Measurements from ENCODE around the gene LYPD1. TPM values are rescaled to one million over a fixed set of nuclear protein-coding genes. Genes with fewer than 3 reads are reported as not detected.

Gene LYPD1
- polyA plus RNA-seq, 1 experiment = 9.2 TPM

DNA sequence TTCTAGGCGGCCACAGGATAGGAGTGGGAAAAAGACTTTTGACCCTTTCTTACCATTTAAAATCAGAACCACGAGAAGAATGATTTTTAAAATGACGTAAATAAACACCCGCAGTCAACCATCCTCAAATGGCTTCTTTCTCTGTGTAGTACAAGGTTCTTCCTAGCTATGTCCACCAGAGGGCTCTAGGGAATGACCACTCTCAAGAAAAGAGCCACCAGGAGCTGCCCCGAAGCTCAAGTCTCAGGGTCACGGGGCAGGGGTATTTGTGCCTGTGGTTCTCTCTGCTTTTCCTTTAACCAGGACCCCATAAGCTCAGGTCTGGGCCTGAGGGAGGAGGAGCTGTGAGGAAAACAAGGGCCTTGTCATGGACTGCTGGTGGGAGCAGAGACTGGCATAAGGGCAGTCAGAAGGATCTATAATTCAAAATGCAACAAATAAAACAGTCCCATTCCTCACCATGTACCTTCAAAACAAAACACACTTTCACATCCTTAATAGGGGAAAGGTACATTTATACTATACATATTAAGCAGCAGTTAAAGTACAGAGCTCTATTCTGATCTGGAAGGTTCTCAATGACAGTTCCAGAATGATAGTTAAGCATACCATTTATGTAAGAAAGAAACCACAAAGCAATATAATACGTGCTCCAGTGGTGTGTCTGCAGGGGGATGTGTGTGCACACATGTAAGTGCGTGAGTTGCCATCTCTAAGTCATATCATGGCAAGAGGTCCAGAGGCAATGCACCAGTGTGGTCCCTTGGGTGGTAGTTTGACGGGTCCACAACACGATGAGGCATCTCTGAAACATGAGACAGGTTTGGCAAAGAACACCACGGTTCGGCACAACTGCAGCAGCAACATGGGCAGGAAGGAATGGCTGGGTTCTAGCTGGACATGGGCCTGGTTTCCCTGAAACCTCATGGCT is 18.6 kb downstream of the LYPD1 start:
- POLR2A ChIA-PET = no interaction called here
- Histone ChIP-seq H3K27me3 (ENCODE audit: control insufficient read depth, insufficient read depth, low read length) (no peaks in the 10 kb centered on the region), H3K36me3 (ENCODE audit: control insufficient read depth, insufficient read depth, low read length) (no peaks in the 10 kb centered on the region), H3K4me3 (ENCODE audit: low read depth, low read length) (no peak overlapping the region)
- DNase-seq (ENCODE audit: low read depth) = no peak
- CTCF ChIA-PET = interaction anchor here (0.7 to 2.3 kb wide), 12 partner anchors 8 to 1193 kb away, joined by 3 to 9 read pairs (median 4); no protein-coding TSS in a partner anchor
- TF ChIP-seq CTCF (IDR thresholded peaks at IDR 0.05; ENCODE audit: insufficient read depth, low read depth, low read length) = peak; percentile 67

GRCh38 chr2:132646540-132647108 is 23.4 kb downstream of the LYPD1 start:
- no peak for DNase-seq (ENCODE audit: low read depth)
- H3K4me3 ChIP-seq (ENCODE audit: low read depth, low read length) = no peak overlapping the region
- H3K27me3 ChIP-seq (ENCODE audit: control insufficient read depth, insufficient read depth, low read length) = no peaks in the 10 kb centered on the region; the same call in 1 of the 2 replicates
- no peaks in the 10 kb centered on the region for H3K36me3 ChIP-seq (ENCODE audit: control insufficient read depth, insufficient read depth, low read length)
- CTCF ChIA-PET = no interaction called here
- TF ChIP-seq CTCF (IDR thresholded peaks at IDR 0.05; ENCODE audit: insufficient read depth, low read depth, low read length) = no peak
- POLR2A ChIA-PET = no interaction called here

GRCh38 chr2:132645722-132646539 is 24.1 kb downstream of the LYPD1 start:
- TF ChIP-seq CTCF (IDR thresholded peaks at IDR 0.05; ENCODE audit: insufficient read depth, low read depth, low read length) = no peak
- DNase-seq (ENCODE audit: low read depth) = no peak
- no peak overlapping the region for H3K4me3 ChIP-seq (ENCODE audit: low read depth, low read length)
- CTCF ChIA-PET = no interaction called here
- POLR2A ChIA-PET = no interaction called here
- H3K36me3 ChIP-seq (ENCODE audit: control insufficient read depth, insufficient read depth, low read length) = no peaks in the 10 kb centered on the region
- no peaks in the 10 kb centered on the region; the same call in 1 of the 2 replicates for H3K27me3 ChIP-seq (ENCODE audit: control insufficient read depth, insufficient read depth, low read length)

- no peaks in the 10 kb centered on the region; the same call in 1 of the 2 replicates for H3K27me3 ChIP-seq (ENCODE audit: control insufficient read depth, insufficient read depth, low read length)
- ChIA-PET CTCF (no interaction called here), POLR2A (no interaction called here)
- no peaks in the 10 kb centered on the region for H3K36me3 ChIP-seq (ENCODE audit: control insufficient read depth, insufficient read depth, low read length)
- TF ChIP-seq CTCF (IDR thresholded peaks at IDR 0.05; ENCODE audit: insufficient read depth, low read depth, low read length) = no peak
- H3K4me3 ChIP-seq (ENCODE audit: low read depth, low read length) = no peak overlapping the region
- DNase-seq (ENCODE audit: low read depth) = no peak
These were observed 24.8 kb downstream of the LYPD1 start for GRCh38 chr2:132645176-132645575.

DNA sequence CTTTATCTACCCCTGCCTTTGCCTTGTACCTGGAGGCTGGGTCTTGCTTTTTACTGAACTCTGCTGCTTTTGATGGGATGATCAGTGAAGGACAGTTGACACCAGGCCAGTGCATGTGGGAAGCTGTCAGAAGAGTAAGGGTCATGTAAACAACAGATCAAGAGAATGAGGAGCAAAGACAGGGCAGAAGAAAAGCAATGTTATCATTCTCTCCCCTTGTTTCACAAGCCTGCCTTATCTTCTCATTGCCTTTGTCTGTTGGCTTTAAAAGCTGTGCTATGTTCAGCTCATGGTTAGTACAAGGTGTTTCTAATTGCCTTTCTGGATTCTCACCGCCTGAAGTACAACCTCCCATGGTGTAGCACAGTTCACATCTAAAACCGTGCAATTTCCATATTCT is 27.6 kb downstream of the LYPD1 start:
- CTCF ChIA-PET = no interaction called here

More for the DNA sequence above, 27.6 kb downstream of the LYPD1 start:
- H3K36me3 ChIP-seq (ENCODE audit: control insufficient read depth, insufficient read depth, low read length) = no peaks in the 10 kb centered on the region
- H3K27me3 ChIP-seq (ENCODE audit: control insufficient read depth, insufficient read depth, low read length) = no peaks in the 10 kb centered on the region; the same call in 1 of the 2 replicates
- no peak for DNase-seq (ENCODE audit: low read depth)
- H3K4me3 ChIP-seq (ENCODE audit: low read depth, low read length) = no peak overlapping the region
- POLR2A ChIA-PET = no interaction called here
- TF ChIP-seq CTCF (IDR thresholded peaks at IDR 0.05; ENCODE audit: insufficient read depth, low read depth, low read length) = no peak
